ENCODE results near the gene GPR137B.

- TF ChIP-seq, protein P1, sequence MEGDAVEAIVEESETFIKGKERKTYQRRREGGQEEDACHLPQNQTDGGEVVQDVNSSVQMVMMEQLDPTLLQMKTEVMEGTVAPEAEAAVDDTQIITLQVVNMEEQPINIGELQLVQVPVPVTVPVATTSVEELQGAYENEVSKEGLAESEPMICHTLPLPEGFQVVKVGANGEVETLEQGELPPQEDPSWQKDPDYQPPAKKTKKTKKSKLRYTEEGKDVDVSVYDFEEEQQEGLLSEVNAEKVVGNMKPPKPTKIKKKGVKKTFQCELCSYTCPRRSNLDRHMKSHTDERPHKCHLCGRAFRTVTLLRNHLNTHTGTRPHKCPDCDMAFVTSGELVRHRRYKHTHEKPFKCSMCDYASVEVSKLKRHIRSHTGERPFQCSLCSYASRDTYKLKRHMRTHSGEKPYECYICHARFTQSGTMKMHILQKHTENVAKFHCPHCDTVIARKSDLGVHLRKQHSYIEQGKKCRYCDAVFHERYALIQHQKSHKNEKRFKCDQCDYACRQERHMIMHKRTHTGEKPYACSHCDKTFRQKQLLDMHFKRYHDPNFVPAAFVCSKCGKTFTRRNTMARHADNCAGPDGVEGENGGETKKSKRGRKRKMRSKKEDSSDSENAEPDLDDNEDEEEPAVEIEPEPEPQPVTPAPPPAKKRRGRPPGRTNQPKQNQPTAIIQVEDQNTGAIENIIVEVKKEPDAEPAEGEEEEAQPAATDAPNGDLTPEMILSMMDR (IDR thresholded peaks at IDR 0.05; ENCODE audit: poor library complexity), result no peak
- no peak for TF ChIP-seq EZH2 (IDR thresholded peaks at IDR 0.05; ENCODE audit: borderline replicate concordance)
Observed at GRCh38 chr1:236158719-236159118, 16.4 kb downstream of the GPR137B start.

Data from hepatocyte (in vitro differentiated cells).